NOMO-1 (cell line): Measurements from ENCODE around the gene CABP1.

Experiments used
- DNase-seq, 2 experiments: peaks; one replicate each; lab custom pipeline; 2025; ENCODE audit not compliant: unreplicated experiment in 2 of 2; lab: John Stamatoyannopoulos, UW

CABP1 gene

GRCh38 chr12:120630104-120630892 is 10.1 kb upstream of the CABP1 start:
- DNase-seq: no peak

DNA sequence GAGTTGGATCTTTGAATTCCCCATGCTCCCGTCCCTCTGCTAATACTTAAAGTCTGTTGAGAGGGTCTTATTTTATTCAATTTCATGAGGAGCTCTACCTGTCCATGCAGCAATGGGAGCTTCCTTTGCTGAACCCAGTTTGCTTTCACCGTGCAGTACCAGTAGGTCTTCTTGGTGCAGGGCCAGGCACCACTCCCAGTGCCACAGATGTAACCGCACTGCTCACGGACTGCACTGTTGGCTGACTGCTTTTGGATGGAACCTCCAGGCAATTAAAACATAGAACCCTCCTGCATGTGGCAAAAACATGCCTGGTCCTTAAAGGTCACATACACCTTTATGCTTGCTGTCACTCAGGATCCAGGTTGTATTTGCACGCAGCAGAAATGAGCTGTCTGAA is 9.3 kb upstream of the CABP1 start:
- DNase-seq: no peak

- DNase-seq: peak; percentile 52 to 61
Observed at GRCh38 chr12:120640861-120641833, 721 bp downstream of the CABP1 start.

DNA sequence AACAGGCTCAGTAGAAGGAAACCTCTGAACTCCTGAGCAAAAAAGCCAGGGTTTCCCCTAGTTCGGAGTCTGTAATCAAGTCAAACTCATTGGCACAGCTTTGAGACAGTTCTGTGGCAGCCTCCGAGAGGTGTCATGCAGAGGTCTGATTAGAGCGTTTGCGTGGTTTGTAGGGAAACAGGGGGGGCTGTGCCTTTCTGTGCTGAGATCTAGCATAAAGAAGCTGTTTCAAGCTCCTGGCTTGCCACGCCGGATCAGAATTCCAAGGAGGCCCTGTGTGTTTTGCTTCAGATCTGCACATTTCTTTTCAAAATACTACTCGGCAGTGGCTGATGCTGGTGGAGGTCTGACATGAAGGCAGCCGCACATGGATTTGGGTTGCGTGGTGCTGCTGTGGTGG is 1.7 kb downstream of the CABP1 start:
- no peak for DNase-seq

DNA sequence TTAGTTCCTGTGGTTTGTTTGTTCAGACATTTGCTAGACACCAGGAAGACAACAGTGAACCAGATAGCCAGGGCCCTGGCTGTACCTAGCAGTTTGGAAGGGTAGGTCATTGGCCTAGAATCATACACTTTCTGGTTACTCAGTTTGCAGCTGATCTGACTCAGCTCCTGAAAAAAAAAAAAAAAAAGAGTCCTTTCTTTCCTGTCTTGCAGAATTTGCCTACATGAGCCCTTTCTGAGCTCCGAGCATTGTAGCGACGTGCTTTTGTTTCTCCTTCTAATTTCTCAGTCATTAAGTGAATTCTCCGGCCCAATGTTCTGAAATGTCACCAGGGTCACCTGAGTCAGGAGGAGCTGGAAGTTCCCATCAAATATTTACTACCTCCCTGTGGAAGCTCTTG is 2.4 kb downstream of the CABP1 start:
- no peak for DNase-seq

DNA sequence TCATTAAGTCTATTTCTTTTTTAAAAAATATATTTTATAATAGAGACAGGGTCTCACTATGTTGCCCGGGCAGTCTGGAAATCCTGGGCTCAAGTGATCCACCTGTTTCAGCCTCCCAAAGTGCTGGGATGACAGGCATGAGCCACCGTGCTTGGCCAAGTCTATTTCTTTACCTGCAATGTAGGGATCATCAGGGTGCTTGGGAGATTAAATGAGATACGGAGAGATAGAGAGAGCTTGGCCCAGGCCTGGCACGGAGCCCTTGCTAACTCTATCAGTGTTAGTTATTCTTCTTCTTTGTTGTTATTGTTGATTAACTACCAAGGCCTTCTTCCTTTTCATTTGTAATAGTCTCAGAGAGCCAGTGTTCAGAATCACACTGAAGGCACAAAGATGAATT is 3.1 kb downstream of the CABP1 start:
- no peak for DNase-seq

DNA sequence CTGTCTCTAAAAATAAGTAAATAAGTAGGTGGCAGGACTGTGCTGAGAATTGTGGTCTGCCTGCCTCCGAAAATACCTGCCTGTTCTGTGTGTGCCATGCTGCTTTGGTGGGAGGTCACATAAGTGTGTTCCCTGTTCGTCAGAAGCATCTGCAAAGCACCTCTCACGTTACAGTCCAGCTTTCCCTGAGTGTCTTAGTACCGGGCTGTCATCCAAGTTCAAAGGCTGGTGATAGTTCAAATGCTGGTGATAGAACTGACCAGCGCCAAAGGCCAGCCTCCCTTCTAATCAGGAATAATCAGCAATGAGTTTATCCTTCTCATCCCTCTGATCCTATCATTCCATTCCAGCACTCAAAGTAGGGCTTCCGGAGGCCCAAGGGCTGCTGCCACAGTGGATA is 5.6 kb downstream of the CABP1 start:
- no peak for DNase-seq

GRCh38 chr12:120647375-120647755 is 6.9 kb downstream of the CABP1 start:
- DNase-seq: no peak

- no peak for DNase-seq
Observed at GRCh38 chr12:120649442-120650232, 9.2 kb downstream of the CABP1 start.

DNA sequence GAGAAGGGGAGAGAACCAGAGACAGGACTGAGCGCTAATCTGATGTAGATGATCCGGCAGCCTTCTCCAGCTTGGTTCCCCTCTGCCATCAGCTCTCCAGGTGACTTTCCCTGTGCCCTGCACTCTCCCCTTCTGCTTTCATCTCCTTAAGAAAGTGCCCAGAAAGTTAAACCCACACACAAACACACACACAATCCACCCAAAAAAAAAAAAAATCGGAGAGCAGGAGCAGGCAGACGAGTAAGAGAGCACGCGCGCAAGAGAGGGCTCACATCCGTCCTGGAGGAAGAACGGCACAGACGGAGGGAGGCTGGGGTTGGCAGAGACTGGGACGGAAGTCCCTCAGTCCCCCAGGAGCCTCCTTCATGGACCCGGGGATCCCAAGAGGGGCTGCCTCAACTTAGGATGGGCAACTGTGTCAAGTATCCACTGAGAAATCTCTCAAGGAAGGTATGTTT is 9.8 kb downstream of the CABP1 start:
- DNase-seq: no peak

DNA sequence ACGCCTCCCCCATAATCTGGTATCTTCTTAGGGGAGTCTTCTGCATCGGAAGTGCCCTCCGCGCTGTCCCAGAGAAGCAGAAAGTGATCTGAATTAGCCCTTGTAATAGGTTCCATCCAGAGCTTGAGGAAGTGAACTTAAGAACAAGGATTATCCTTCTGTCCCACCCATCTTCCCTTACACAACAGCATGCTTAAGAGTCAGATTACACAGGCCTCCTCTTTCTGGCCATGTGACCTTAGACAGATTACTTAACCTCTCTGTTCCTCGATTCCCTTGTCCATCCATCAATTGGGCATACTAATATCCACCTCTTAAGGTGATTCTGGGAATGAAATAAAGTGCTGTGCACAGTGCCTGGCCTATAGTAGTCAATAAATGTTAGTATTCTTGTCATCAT is 11.4 kb downstream of the CABP1 start:
- DNase-seq: peak in 1 of 2 experiments; percentile 7

DNA sequence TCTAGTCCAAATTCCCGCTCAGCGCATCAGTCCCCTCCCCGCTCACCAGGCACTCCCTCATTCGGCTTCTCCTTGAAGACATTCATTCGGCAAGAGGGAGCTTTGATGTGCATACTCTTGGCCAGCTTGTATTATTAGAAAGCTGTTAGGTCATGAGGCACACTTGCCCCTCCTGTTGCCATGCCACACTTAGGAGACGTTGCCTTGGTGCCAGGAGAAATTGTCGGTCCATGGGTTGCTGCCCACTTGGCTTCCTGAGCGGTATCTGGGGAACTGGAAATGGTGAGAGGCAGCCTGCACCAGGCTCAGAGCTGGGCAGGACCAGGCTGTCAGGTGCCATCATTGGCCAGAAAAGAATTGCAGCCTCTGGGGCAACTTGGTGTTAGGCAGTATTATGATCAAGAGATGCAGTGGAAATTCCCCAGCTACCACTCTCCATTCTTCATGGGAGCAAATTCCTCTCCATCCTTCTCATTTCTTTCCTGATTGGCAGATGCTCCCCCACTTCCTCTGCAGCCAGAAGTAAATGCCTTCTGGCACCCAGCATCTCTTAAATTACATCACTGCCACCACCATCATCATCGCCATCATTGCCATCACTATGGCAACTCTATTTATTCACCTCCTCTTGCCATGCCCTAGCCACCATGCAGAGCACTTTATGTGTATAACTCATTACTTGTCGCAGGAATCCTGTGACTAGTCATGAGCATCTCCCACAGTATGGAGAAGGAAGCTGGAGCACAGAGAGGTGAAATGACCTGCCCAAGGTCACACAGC is 12.4 kb downstream of the CABP1 start:
- no peak for DNase-seq

- no peak for DNase-seq
Observed at GRCh38 chr12:120653611-120654010, 13.2 kb downstream of the CABP1 start.

DNA sequence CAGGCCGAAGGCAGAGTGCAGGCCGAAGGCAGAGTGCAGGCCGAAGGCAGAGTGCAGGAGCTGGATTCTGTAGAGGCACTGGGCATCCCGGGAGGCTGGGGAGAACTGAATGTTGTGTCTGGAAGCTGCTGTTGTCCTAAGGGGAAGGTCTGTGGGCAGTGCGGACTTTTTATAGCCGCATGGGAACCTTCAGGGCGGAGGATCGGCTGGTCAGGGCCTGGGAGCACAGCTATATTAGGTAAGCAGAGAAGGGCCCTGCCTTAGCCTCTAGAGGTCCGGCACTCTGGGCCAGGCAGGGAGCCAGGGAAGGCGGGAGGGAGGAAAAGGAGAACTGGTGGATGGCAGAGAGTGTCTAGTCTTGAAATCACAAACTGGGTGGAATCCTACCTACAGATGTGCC is 14.2 kb downstream of the CABP1 start:
- DNase-seq: no peak

GRCh38 chr12:120656008-120656407 is 15.6 kb downstream of the CABP1 start:
- no peak for DNase-seq

DNA sequence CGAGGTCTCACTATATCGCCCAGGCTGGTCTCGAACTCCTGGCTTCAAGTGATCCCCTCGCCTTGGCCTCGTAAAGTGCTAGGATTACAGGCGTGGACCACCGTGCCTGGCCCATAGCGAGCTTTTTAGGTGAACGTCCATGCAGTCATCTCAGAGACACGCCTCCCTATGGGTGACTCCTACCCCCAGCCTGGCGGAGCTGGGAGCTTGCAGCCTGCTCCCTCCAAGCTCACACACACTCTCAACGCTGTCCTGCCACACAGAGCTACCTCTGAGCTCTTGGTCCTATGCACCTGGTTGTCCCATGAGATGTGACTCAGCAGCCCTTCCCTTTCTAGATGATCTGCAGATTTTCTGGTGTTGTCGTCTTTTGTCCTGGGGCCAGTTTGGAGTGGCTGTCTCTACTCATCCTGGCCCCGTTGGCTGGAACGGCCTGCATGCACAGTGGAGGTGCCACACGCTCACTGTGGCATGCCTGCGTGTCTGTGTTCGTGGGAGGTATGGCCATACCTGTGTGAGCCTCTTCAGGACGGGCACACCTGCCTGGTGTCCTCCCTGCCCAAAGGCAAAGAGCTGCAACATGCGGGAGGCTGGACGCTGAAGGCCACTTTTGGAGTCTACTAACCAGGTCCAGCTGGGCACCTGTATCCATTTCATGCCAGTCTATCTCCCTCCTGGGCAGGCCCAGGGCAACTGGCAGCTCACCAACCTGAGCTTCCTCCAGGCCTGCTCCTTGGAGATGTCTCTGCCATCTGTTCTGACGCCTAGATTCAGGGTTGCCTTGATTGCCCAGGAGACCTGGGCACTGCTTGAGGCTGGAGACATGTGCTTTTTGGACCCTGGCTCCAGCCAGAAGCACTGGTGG is 18.1 kb downstream of the CABP1 start:
- no peak for DNase-seq

- peak in 1 of 2 experiments; percentile 5 for DNase-seq
Observed at GRCh38 chr12:120659151-120659525, 18.7 kb downstream of the CABP1 start.

GRCh38 chr12:120661432-120661831 is 21.0 kb downstream of the CABP1 start:
- DNase-seq: no peak

- peak; percentile 40 to 79 for DNase-seq
Observed at GRCh38 chr12:120662879-120663278, 22.5 kb downstream of the CABP1 start.
